AG10803 (cell line): ENCODE measurements around the gene FAM107B.

ENCODE experiments used
- DNase-seq: peaks from one replicate; pipeline ENCODE4 v3.0.0; 2010; ENCODE audit warnings: low read depth
- H3K4me3 ChIP-seq: 2 replicates; pipeline ENCODE4 v1.5.1; 2011; ENCODE audit warnings: mild to moderate bottlenecking, low read length, control low read depth
- CTCF ChIP-seq: conservative IDR thresholded peaks from 2 replicates; pipeline ENCODE4 v1.5.1; 2011; ENCODE audit warnings: mild to moderate bottlenecking, low read length, control low read depth, inconsistent platforms

FAM107B gene

DNA sequence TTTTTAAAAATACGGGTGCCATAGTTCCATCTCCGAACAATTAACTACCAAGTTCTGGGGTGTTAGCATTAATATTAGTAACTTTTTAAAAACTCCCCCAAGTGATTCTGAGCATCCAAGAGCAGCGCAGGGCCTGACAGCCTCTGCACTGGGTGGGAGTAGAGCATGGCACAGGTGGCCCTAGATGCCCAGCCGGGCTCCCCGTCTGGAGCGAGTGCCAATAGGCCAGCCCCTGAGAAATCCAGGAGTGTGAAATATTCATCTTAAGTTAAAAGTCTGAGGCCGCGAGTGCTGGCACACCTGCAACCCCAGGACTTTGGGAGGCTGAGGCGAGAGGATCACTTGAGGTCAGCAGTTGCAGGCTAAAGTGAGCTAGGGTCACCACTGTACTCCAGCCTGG lies 16.2 kb downstream of the FAM107B start:
- H3K4me3 ChIP-seq, result no peak overlapping the region
- no peak for TF ChIP-seq CTCF
- no peak for DNase-seq

DNA sequence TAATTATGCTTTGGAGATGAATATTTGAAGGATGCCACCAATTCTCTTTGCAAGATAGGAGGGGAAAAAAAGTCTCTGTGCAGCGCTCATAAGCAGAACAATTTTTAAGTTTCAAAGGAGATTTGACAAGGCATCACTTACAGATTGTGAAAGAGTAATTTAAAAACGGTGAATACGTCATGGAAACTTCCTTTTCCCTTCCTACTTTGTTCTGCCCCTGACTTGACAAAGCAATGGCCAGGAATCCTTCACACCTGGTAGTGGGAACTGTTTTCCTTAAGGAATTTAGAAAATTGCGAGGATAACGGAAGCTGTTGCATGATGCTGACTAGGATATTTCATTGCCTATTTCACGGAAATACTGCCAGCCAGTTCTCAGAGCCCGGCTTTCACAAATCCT lies 16.7 kb downstream of the FAM107B start:
- DNase-seq, result no peak
- no peak for TF ChIP-seq CTCF
- H3K4me3 ChIP-seq, result no peak overlapping the region

DNA sequence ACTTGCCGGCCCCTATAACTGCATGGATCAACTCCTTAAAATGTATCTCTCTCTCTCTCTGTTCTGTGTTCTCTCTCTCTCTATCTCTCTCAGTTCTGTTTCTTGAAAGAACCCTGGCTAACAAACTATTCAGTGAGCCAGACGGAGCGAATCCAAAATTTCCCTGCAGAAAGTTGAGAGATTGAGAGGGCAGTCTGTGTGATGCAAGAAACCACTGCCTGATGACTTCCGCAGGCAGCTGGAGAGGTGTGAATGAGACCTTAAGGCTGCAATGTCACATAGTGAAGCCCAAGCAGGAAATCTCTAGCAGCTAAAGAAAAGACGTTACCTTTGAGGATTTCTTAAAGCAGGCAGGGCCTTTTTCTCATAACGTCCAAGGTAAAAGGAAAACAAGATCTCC lies 17.3 kb downstream of the FAM107B start:
- no peak for DNase-seq
- no peak overlapping the region for H3K4me3 ChIP-seq
- TF ChIP-seq CTCF, result no peak

- DNase-seq, result no peak
- no peak overlapping the region for H3K4me3 ChIP-seq
- TF ChIP-seq CTCF, result no peak
Measured at GRCh38 chr10:14753441-14753840, 21.3 kb downstream of the FAM107B start.

DNA sequence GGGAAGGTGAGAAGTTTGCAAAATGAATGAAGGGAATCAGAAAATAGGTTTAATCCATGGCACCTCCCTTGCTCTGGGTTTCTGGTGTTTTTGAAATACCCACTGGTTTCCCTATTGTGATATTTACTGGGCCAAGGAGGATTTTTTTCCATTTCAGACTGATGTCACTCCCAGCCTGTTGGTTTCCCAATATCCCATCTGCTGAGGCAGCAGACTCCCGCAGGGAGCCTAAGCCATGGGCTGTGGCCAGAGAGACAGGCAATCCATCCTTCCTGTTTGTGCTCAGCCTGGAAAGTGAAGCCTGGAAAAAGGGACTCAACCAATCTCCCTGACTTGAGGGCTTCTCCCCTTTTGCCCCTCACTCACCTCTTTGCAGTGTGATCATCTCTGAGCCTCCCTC lies 22.8 kb downstream of the FAM107B start:
- DNase-seq, result peak; percentile 54
- no peak overlapping the region for H3K4me3 ChIP-seq
- TF ChIP-seq CTCF, result no peak

- no peak for TF ChIP-seq CTCF
- DNase-seq, result peak; percentile 20
Measured at GRCh38 chr10:14751014-14751896, 23.4 kb downstream of the FAM107B start.

More at GRCh38 chr10:14751014-14751896, 23.4 kb downstream of the FAM107B start:
- H3K4me3 ChIP-seq, result no peak overlapping the region
